DOHH2 (cell line): ENCODE measurements around the gene NEDD4L.

Experiments used
- CTCF ChIP-seq: fragments of 200-600 bp; sonication (generic); IDR thresholded peaks from one replicate; pipeline ENCODE4 v1.5.1; 2014; ENCODE audit warnings: antibody characterized with exemption, mild to moderate bottlenecking, low read depth, low read length; ENCODE audit not compliant: poor library complexity, severe bottlenecking
- EZH2phosphoT487 ChIP-seq: fragments of 200-600 bp; sonication (generic); IDR thresholded peaks from 2 replicates; pipeline ENCODE4 v1.6.1; 2017; ENCODE audit warnings: borderline replicate concordance, mild to moderate bottlenecking, antibody characterized with exemption, low read length, moderate library complexity, mixed read lengths

DNA sequence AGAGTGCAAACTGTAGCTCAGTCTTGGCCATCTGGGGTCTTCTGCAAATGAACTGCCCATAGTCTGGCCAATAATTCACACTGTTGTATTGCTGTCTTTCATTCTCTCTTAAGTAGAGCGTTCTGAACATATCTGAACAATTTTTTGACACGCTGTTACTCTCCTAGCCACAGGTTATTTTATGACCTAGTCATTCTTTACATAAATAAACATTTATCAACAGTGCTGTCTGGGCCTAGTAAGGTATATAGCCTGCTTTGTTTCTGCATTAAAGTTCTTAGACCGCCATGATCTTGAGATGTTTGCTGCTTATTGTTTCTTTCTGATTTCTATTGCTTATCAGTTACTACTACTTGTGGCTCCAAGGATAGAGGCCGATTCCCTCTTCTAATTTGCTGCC lies 226.4 kb downstream of the NEDD4L start:
- no peak for TF ChIP-seq CTCF
- TF ChIP-seq EZH2phosphoT487: no peak
